AG09309 (cell line): ENCODE data around the gene MAGI2.
A peak's percentile ranks its signal among the peaks of the same experiment; 100 is the strongest.
"Not testable (repeated sequence)": the region's sequence is repeated elsewhere in the genome, so short reads cannot be mapped to it uniquely, and the experiment has no call there.

Source experiments
- DNase-seq: peaks from one replicate; pipeline ENCODE4 v3.0.0-alpha.2; 2010; ENCODE audit warnings: low read depth
- H3K4me3 ChIP-seq: 2 replicates; pipeline ENCODE4 v1.5.1; 2011; ENCODE audit warnings: mild to moderate bottlenecking, low read depth, low read length, moderate library complexity; ENCODE audit not compliant: control insufficient read depth
- CTCF ChIP-seq: IDR thresholded peaks from 2 replicates; pipeline ENCODE4 v1.5.1; 2011; ENCODE audit warnings: mild to moderate bottlenecking, low read depth, low read length, inconsistent platforms; ENCODE audit not compliant: insufficient read depth, control insufficient read depth; ENCODE audit errors: missing control alignments

Gene MAGI2

GRCh38 chr7:78529392-78529791 is 924.1 kb downstream of the MAGI2 start:
- TF ChIP-seq CTCF = no peak
- DNase-seq = no peak
- no peak overlapping the region for H3K4me3 ChIP-seq

DNA sequence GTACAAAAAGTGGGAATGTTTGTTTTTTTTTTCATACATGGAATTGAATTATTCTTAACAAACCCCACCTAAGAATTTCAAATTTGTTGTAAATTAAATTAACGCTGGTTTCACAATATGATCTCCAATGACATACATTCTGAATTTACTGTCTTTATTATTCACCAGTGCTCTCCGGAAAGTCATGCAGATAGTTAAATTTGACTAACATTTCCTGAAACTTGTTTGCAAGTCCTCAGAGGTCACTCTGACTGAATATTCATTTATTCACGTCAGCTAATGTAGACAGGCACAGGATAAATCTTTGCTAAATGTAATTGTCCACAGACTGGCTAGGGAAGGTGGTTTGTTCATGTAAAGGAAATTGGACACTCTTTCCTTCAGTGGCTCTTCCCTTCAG is 924.5 kb downstream of the MAGI2 start:
- no peak overlapping the region for H3K4me3 ChIP-seq
- peak; percentile 7 for DNase-seq
- TF ChIP-seq CTCF = no peak

DNA sequence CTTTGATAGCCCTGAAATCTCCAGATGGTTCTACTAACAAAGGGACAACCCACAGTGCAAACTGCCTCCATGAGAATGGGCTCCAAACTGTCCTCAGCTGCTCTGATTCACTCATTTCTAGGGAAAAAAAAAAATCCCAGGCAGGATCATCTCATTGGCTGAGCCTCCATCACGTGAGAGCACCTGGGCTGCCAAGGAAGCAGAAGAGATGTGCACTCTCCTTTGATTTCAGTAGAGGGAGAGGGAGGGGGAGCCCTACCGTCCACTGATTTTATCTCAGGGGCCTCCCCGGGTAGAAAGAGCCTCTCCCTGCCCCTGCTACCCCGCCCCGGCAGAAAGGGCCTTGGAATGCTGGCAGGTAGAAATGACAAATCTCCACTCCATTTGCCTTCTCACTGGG is 929.5 kb downstream of the MAGI2 start:
- no peak for DNase-seq
- H3K4me3 ChIP-seq = no peak overlapping the region
- no peak for TF ChIP-seq CTCF

DNA sequence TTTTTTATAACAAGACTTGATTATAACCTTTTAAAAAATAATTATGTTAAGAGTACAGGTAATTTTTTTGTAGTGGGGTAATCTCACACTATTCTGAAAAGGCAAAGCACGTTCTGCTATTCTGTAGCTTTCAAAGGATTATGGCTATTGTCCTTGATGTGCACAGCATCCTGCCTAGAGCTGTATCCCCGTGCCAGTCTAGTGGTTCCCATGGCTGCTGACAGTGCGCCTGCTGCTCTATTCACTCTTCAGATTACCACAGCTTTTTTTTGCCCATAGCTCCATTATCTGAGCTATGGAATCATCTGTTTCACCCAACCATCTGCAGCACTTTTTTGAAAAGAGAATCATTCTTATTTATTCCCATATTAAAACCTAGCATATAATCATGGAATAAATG is 931.5 kb downstream of the MAGI2 start:
- no peak for DNase-seq
- no peak for TF ChIP-seq CTCF
- H3K4me3 ChIP-seq = no peak overlapping the region

DNA sequence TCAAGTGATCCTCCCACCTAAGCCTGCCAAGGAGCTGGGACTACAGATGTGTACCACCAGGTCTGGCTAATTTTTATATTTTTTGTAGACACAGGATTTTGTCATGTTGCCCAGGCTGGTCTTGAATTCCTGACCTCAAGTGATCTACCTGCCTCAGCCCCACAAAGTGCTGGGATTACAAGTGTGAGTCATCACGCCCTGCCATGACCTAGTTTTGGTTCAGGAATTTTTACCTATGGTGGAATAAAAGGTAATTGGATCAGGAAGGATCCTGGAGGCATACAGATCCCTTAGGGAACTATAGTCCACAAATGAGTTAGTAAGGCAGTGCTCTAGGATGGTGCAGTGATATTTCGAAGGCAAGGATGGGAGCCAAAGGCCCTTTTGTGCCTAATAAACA is 937.0 kb downstream of the MAGI2 start:
- DNase-seq = no peak
- TF ChIP-seq CTCF = no peak
- no peak overlapping the region for H3K4me3 ChIP-seq

DNA sequence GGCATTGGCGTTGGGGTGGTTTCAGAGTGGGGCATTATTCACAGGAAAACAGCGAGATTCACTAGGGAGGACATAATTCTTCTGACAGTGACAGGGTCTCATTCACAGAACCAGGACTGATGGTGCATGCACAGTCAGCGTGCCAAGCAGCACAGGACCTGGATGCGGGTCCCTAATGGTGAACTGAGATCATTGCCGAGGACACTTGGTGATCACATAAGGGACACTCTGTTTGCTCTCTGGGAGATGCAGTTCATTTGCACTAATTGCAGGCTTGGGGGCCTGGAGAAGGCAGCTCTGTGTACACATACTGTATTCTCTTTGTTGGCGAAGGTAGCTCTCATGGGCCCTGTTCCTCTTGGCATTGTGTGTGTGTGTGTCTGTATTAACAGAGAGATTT is 938.8 kb downstream of the MAGI2 start:
- H3K4me3 ChIP-seq = no peak overlapping the region
- DNase-seq = no peak
- no peak for TF ChIP-seq CTCF

- DNase-seq = peak; percentile 32
- no peak overlapping the region for H3K4me3 ChIP-seq
- TF ChIP-seq CTCF = peak; percentile 85
These were observed 942.8 kb downstream of the MAGI2 start for GRCh38 chr7:78510580-78511188.

GRCh38 chr7:78503301-78503700 is 950.2 kb downstream of the MAGI2 start:
- DNase-seq, H3K4me3 ChIP-seq: not testable (repeated sequence)
